H9 (cell line): ENCODE measurements around the gene LTBP2. TPM values are rescaled to one million over a fixed set of nuclear protein-coding genes. Genes with fewer than 3 reads are reported as not detected.
A peak's percentile ranks its signal among the peaks of the same experiment; 100 is the strongest.
"Not testable (repeated sequence)": the region's sequence is repeated elsewhere in the genome, so short reads cannot be mapped to it uniquely, and the experiment has no call there.

Experiments
- DNase-seq: peaks from one replicate; pipeline ENCODE4 v3.0.0-alpha.2; 2017
- H2AFZ ChIP-seq: one replicate; pipeline ENCODE4 v1.6.1; 2013; ENCODE audit warnings: mild to moderate bottlenecking, low read length, control low read depth, moderate library complexity
- H2AK5ac ChIP-seq: 2 replicates; pipeline ENCODE4 v1.6.1; 2013; ENCODE audit warnings: low read length, control low read depth, mixed read lengths; ENCODE audit not compliant: insufficient read length
- H2BK120ac ChIP-seq: one replicate; pipeline ENCODE4 v1.6.1; 2013; ENCODE audit warnings: low read depth, mild to moderate bottlenecking, low read length, control low read depth, inconsistent platforms; ENCODE audit not compliant: poor library complexity, severe bottlenecking
- H2BK12ac ChIP-seq: 2 replicates; pipeline ENCODE4 v1.6.1; 2013; ENCODE audit warnings: low read length, control low read depth, mixed read lengths, low read depth; ENCODE audit not compliant: insufficient read length
- H2BK15ac ChIP-seq: 2 replicates; pipeline ENCODE4 v1.6.1; 2013; ENCODE audit warnings: low read depth, low read length, control low read depth
- H2BK20ac ChIP-seq: one replicate; pipeline ENCODE4 v1.6.1; 2013; ENCODE audit warnings: low read depth, mild to moderate bottlenecking, low read length, control low read depth, inconsistent platforms; ENCODE audit not compliant: poor library complexity, severe bottlenecking
- H2BK5ac ChIP-seq: 2 replicates; pipeline ENCODE4 v1.6.1; 2013; ENCODE audit warnings: low read length, control low read depth, mixed read lengths; ENCODE audit not compliant: insufficient read length
- H3K14ac ChIP-seq: 2 replicates; pipeline ENCODE4 v1.6.1; 2013; ENCODE audit warnings: low read length, control low read depth; ENCODE audit not compliant: insufficient read depth
- H3K18ac ChIP-seq: 2 replicates; pipeline ENCODE4 v1.6.1; 2013; ENCODE audit warnings: low read depth, mild to moderate bottlenecking, mixed read lengths, low read length, control low read depth; ENCODE audit not compliant: insufficient read length
- H3K23ac ChIP-seq: 2 replicates; pipeline ENCODE4 v1.6.1; 2013; ENCODE audit warnings: low read length, control low read depth, mixed read lengths, low read depth; ENCODE audit not compliant: insufficient read length
- H3K23me2 ChIP-seq: 2 replicates; pipeline ENCODE4 v1.6.1; 2013; ENCODE audit warnings: low read depth, mild to moderate bottlenecking, mixed read lengths, low read length, control low read depth; ENCODE audit not compliant: insufficient read length, poor library complexity, severe bottlenecking
- H3K27ac ChIP-seq: 2 replicates; pipeline ENCODE4 v1.5.1; 2013; ENCODE audit warnings: low read length, control low read depth, mixed read lengths, low read depth; ENCODE audit not compliant: insufficient read length
- H3K27me3 ChIP-seq: 2 replicates; pipeline ENCODE4 v1.6.1; 2013; ENCODE audit warnings: low read length, control low read depth, inconsistent platforms; ENCODE audit not compliant: insufficient read depth
- H3K4ac ChIP-seq: 2 replicates; pipeline ENCODE4 v1.6.1; 2013; ENCODE audit warnings: low read depth, mild to moderate bottlenecking, control low read depth, inconsistent platforms, low read length, moderate library complexity
- H3K4me1 ChIP-seq: 2 replicates; pipeline ENCODE4 v1.6.1; 2013; ENCODE audit warnings: low read length, control low read depth, inconsistent platforms; ENCODE audit not compliant: insufficient read depth
- H3K4me2 ChIP-seq: 2 replicates; pipeline ENCODE4 v1.6.1; 2013; ENCODE audit warnings: low read length, control low read depth, mixed read lengths; ENCODE audit not compliant: insufficient read length, insufficient read depth
- H3K56ac ChIP-seq: 2 replicates; pipeline ENCODE4 v1.6.1; 2013; ENCODE audit warnings: low read depth, mild to moderate bottlenecking, mixed read lengths, low read length, control low read depth; ENCODE audit not compliant: insufficient read length
- H3K79me1 ChIP-seq: 2 replicates; pipeline ENCODE4 v1.6.1; 2013; ENCODE audit warnings: low read depth, mild to moderate bottlenecking, moderate library complexity, low read length, control low read depth, inconsistent platforms; ENCODE audit not compliant: insufficient read depth, poor library complexity, severe bottlenecking
- H3K79me2 ChIP-seq: 2 replicates; pipeline ENCODE4 v1.6.1; 2013; ENCODE audit warnings: low read length, control low read depth, inconsistent platforms; ENCODE audit not compliant: insufficient read depth
- H3K9ac ChIP-seq: 2 replicates; pipeline ENCODE4 v1.6.1; 2013; ENCODE audit warnings: low read length, control low read depth, mixed read lengths; ENCODE audit not compliant: insufficient read length; ENCODE audit errors: extremely low read depth
- H3K9me3 ChIP-seq: one replicate; pipeline ENCODE4 v1.6.1; 2013; ENCODE audit warnings: low read depth, low read length, inconsistent platforms; ENCODE audit not compliant: control insufficient read depth
- H3T11ph ChIP-seq: one replicate; pipeline ENCODE4 v1.6.1; 2013; ENCODE audit warnings: mild to moderate bottlenecking, low read length, control low read depth, inconsistent platforms
- H4K20me1 ChIP-seq: one replicate; pipeline ENCODE4 v1.6.1; 2013; ENCODE audit not compliant: control insufficient read depth, insufficient read length, insufficient read depth
- H4K5ac ChIP-seq: 2 replicates; pipeline ENCODE4 v1.6.1; 2013; ENCODE audit warnings: low read depth, mild to moderate bottlenecking, mixed read lengths, low read length, control low read depth; ENCODE audit not compliant: insufficient read length
- H4K8ac ChIP-seq: replicated peaks from 2 replicates; pipeline ENCODE4 v1.6.1; 2013; ENCODE audit warnings: low read length, control low read depth, mixed read lengths, low read depth; ENCODE audit not compliant: insufficient read length
- H4K91ac ChIP-seq: 2 replicates; pipeline ENCODE4 v1.6.1; 2013; ENCODE audit warnings: low read depth, mild to moderate bottlenecking, moderate library complexity, mixed read lengths, low read length, control low read depth; ENCODE audit not compliant: insufficient read length
- H3K27ac Mint-ChIP-seq, 3 experiments: 2 replicates in 2 of 3; 3 replicates in 1 of 3; pipeline ENCODE4 v1.8.0; 2020 to 2021; ENCODE audit warnings: mixed read lengths in 3 of 3, mild to moderate bottlenecking in 1 of 3, moderate library complexity in 1 of 3
- H3K27me3 Mint-ChIP-seq: 2 replicates; pipeline ENCODE4 v1.8.0; 2021; ENCODE audit warnings: low read depth, mild to moderate bottlenecking, moderate library complexity, mixed read lengths
- H3K36me3 Mint-ChIP-seq, 3 experiments: 2 replicates in 2 of 3; 3 replicates in 1 of 3; pipeline ENCODE4 v1.8.0; 2020 to 2021; ENCODE audit warnings: low read depth in 3 of 3, mixed read lengths in 3 of 3; ENCODE audit not compliant: insufficient read depth in 1 of 3
- H3K4me1 Mint-ChIP-seq, 2 experiments: 2 replicates each; pipeline ENCODE4 v1.8.0; 2020; ENCODE audit warnings: mixed read lengths in 2 of 2
- H3K4me3 Mint-ChIP-seq, 2 experiments: 2 replicates in 1 of 2; 3 replicates in 1 of 2; pipeline ENCODE4 v1.8.0; 2020 to 2021; ENCODE audit warnings: mild to moderate bottlenecking in 2 of 2, mixed read lengths in 2 of 2, moderate library complexity in 1 of 2
- H3K9me3 Mint-ChIP-seq, 2 experiments: 2 replicates in 1 of 2; 3 replicates in 1 of 2; pipeline ENCODE4 v1.8.0; 2020; ENCODE audit warnings: mild to moderate bottlenecking in 2 of 2, mixed read lengths in 2 of 2, moderate library complexity in 1 of 2
- CTCF ChIP-seq: fragments of 200-600 bp; sonication (generic); conservative IDR thresholded peaks from 3 replicates; pipeline ENCODE4 v1.8.0; 2021; ENCODE audit warnings: antibody characterized with exemption, mild to moderate bottlenecking
- WGBS: extraction: QIAGEN DNeasy Blood & Tissue Kit; methylation state at CpG from one replicate; pipeline ENCODE4 v1.1.7; 2013; ENCODE audit warnings: missing lambda C conversion rate, low lambda C conversion rate, mixed read lengths; ENCODE audit not compliant: insufficient read length; ENCODE audit errors: extremely low coverage; 5-methylcytosine and 5-hydroxymethylcytosine counted together
- total RNA-seq: library from RNA; stranded (reverse); gene quantifications from 2 replicates; pipeline ENCODE4 v1.2.1, GENCODE V29; 2021

The LTBP2 gene
- total RNA-seq, 1 experiment from 2014 or later, result 0.77 TPM

GRCh38 chr14:74538411-74539391 is 73.3 kb downstream of the LTBP2 start:
- H3K36me3 Mint-ChIP-seq, result no peaks in the 10 kb centered on the region
- WGBS, result no CpG with 5 or more reads among the region's 11 CpGs
- H3K14ac ChIP-seq, result no peak overlapping the region
- H3T11ph ChIP-seq, result no peak overlapping the region
- H3K9me3 ChIP-seq, result no peaks in the 10 kb centered on the region
- no peak overlapping the region for H2BK12ac ChIP-seq
- no peak overlapping the region for H2BK5ac ChIP-seq
- no peaks in the 10 kb centered on the region for H3K9me3 Mint-ChIP-seq
- no peaks in the 10 kb centered on the region for H3K79me1 ChIP-seq
- H2AFZ ChIP-seq, result no peak overlapping the region
- no peak overlapping the region for H2BK15ac ChIP-seq
- H4K8ac ChIP-seq, result no peak overlapping the region
- no peak for DNase-seq
- no peak overlapping the region for H3K4me3 Mint-ChIP-seq
- no peak overlapping the region for H3K4ac ChIP-seq
- H3K23me2 ChIP-seq, result no peaks in the 10 kb centered on the region
- no peaks in the 10 kb centered on the region for H3K79me2 ChIP-seq
- H3K56ac ChIP-seq, result no peak overlapping the region
- H3K18ac ChIP-seq, result no peak overlapping the region
- H3K27me3 ChIP-seq, result no peaks in the 10 kb centered on the region
- H3K4me2 ChIP-seq, result no peak overlapping the region
- H4K5ac ChIP-seq, result no peak overlapping the region
- H3K27ac ChIP-seq, result no peak overlapping the region
- no peak overlapping the region for H2BK120ac ChIP-seq
- H2AK5ac ChIP-seq, result no peak overlapping the region
- H3K4me1 Mint-ChIP-seq, result 0 out of 4 replicates have a peak, but pooled peaks cover 0 to 2% of the 10 kb centered on the region in 2 experiments
- no peaks in the 10 kb centered on the region for H3K4me1 ChIP-seq
- no peak overlapping the region for H3K9ac ChIP-seq
- H4K20me1 ChIP-seq, result no peaks in the 10 kb centered on the region
- TF ChIP-seq CTCF, result no peak
- no peaks in the 10 kb centered on the region for H3K27me3 Mint-ChIP-seq
- H2BK20ac ChIP-seq, result no peak overlapping the region
- peak overlapping the region in 1 of 3 experiments; percentile 7; a peak in 3 of 7 replicates for H3K27ac Mint-ChIP-seq
- H3K23ac ChIP-seq, result no peak overlapping the region
- no peak overlapping the region for H4K91ac ChIP-seq

- not testable (repeated sequence) for H2BK120ac ChIP-seq, H3K27ac Mint-ChIP-seq, H3K27me3 ChIP-seq, H3K27ac ChIP-seq, H3K18ac ChIP-seq, H4K8ac ChIP-seq, H3K79me1 ChIP-seq, H4K5ac ChIP-seq, H3K79me2 ChIP-seq, H2AFZ ChIP-seq, H3K9ac ChIP-seq, H3K4ac ChIP-seq, H3K14ac ChIP-seq, H3K4me1 ChIP-seq, H3T11ph ChIP-seq, H3K4me3 Mint-ChIP-seq, DNase-seq, H3K9me3 ChIP-seq, H2AK5ac ChIP-seq, H4K91ac ChIP-seq, H3K56ac ChIP-seq, H3K27me3 Mint-ChIP-seq, H2BK20ac ChIP-seq, H3K23me2 ChIP-seq, H3K23ac ChIP-seq, H3K9me3 Mint-ChIP-seq, H3K36me3 Mint-ChIP-seq, H3K4me2 ChIP-seq, H2BK12ac ChIP-seq, H2BK15ac ChIP-seq, H2BK5ac ChIP-seq, H4K20me1 ChIP-seq, H3K4me1 Mint-ChIP-seq
- no CpG with 5 or more reads among the region's 3 CpGs for WGBS
Observed at GRCh38 chr14:74536336-74536735, 75.7 kb downstream of the LTBP2 start.
